ENCODE measurements around the gene UBB. TPM values are rescaled to one million over a fixed set of nuclear protein-coding genes. Genes with fewer than 3 reads are reported as not detected.

UBB gene
- total RNA-seq, 1 donor from 2014 or later, result 1,207 TPM

DNA sequence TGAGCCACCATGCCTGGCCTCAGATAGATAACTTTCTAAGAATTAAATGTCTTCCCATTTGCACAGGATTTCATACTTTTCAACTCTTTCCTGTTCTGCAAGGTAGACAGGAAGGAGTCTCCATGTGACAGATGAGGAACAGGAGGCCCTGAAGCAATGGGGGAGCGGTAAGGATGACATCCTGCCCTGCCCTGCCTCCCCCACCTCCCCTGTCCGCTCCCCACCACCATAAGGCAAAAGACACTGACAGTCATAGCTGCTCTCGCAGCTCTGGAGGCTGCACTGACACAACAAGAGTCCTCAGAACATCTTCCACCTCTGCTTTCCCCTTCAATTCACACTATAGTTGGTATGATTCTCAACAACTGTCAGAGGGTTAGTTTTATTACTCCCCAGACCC lies 37.3 kb upstream of the UBB start:
- TF ChIP-seq, protein P1, sequence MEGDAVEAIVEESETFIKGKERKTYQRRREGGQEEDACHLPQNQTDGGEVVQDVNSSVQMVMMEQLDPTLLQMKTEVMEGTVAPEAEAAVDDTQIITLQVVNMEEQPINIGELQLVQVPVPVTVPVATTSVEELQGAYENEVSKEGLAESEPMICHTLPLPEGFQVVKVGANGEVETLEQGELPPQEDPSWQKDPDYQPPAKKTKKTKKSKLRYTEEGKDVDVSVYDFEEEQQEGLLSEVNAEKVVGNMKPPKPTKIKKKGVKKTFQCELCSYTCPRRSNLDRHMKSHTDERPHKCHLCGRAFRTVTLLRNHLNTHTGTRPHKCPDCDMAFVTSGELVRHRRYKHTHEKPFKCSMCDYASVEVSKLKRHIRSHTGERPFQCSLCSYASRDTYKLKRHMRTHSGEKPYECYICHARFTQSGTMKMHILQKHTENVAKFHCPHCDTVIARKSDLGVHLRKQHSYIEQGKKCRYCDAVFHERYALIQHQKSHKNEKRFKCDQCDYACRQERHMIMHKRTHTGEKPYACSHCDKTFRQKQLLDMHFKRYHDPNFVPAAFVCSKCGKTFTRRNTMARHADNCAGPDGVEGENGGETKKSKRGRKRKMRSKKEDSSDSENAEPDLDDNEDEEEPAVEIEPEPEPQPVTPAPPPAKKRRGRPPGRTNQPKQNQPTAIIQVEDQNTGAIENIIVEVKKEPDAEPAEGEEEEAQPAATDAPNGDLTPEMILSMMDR (IDR thresholded peaks at IDR 0.05), result no peak
- H3K27ac Mint-ChIP-seq (ENCODE audit: unreplicated experiment), result no peak overlapping the region
- peaks cover 10% of the 10 kb centered on the region for H3K36me3 Mint-ChIP-seq (ENCODE audit: unreplicated experiment)
- no peak for DNase-seq (ENCODE audit: extremely low spot score, unreplicated experiment)
- H3K27me3 Mint-ChIP-seq (ENCODE audit: unreplicated experiment), result no peaks in the 10 kb centered on the region
- H3K4me1 Mint-ChIP-seq (ENCODE audit: unreplicated experiment), result no peaks in the 10 kb centered on the region
- no peak overlapping the region for H3K4me3 Mint-ChIP-seq (ENCODE audit: unreplicated experiment)
- no peaks in the 10 kb centered on the region for H3K9me3 Mint-ChIP-seq (ENCODE audit: unreplicated experiment)

DNA sequence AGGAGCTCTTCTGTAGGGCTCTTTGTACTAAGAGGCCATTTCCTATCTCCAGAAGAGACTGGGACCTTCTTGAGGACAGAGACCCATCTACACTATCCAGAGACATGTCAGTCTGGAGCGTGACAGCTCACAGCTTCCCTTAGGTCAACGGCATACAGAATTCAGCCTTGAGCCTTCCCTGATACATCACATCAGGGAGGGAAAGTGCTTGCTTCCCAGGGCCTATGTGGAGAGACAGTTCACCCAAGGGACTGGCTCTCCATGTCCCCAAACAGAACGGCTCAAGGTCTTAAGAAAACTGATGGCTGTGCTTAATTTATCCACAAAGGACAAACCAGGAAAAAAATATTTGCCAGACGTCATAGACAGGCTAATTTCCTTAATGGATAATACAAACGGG lies 35.3 kb upstream of the UBB start:
- TF ChIP-seq, protein P1 (IDR thresholded peaks at IDR 0.05), result no peak
- Mint-ChIP-seq H3K36me3 (ENCODE audit: unreplicated experiment) (peaks cover 13% of the 10 kb centered on the region), H3K27me3 (ENCODE audit: unreplicated experiment) (no peaks in the 10 kb centered on the region), H3K4me3 (ENCODE audit: unreplicated experiment) (no peak overlapping the region), H3K4me1 (ENCODE audit: unreplicated experiment) (no peaks in the 10 kb centered on the region), H3K27ac (ENCODE audit: unreplicated experiment) (no peak overlapping the region), H3K9me3 (ENCODE audit: unreplicated experiment) (no peaks in the 10 kb centered on the region)
- no peak for DNase-seq (ENCODE audit: extremely low spot score, unreplicated experiment)

- H3K36me3 Mint-ChIP-seq (ENCODE audit: unreplicated experiment), result peaks cover 13% of the 10 kb centered on the region
- H3K4me3 Mint-ChIP-seq (ENCODE audit: unreplicated experiment), result no peak overlapping the region
These were observed 34.1 kb upstream of the UBB start for GRCh38 chr17:16346721-16347271.

DNA sequence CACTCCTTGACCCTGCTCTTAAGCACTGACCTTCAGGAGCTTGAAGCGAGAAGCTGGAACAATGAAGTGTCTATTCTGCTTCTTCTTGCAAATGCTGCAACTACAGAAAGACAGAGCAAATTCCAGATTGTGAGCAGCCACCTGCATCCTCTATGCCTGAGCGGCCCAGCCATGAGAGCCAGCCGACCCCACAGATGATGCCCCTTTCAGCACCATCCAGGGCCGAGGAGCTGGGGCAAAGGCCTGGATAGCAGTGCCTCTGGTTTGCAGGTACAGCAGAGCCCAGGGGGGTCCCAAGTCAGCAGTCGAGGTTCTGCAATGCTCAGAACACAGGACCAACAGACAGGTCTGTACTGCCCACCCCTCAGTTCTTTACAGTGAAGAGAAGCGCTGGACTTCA lies 32.3 kb upstream of the UBB start:
- Mint-ChIP-seq H3K4me1 (ENCODE audit: unreplicated experiment) (peaks cover 16% of the 10 kb centered on the region), H3K4me3 (ENCODE audit: unreplicated experiment) (no peak overlapping the region), H3K36me3 (ENCODE audit: unreplicated experiment) (peaks cover 11% of the 10 kb centered on the region), H3K27ac (ENCODE audit: unreplicated experiment) (no peak overlapping the region), H3K27me3 (ENCODE audit: unreplicated experiment) (no peaks in the 10 kb centered on the region), H3K9me3 (ENCODE audit: unreplicated experiment) (no peaks in the 10 kb centered on the region)
- DNase-seq (ENCODE audit: extremely low spot score, unreplicated experiment), result no peak
- TF ChIP-seq, protein P1 (IDR thresholded peaks at IDR 0.05), result no peak

More at GRCh38 chr17:16346721-16347271, 34.1 kb upstream of the UBB start:
- Mint-ChIP-seq H3K27me3 (ENCODE audit: unreplicated experiment) (no peaks in the 10 kb centered on the region), H3K9me3 (ENCODE audit: unreplicated experiment) (no peaks in the 10 kb centered on the region), H3K4me1 (ENCODE audit: unreplicated experiment) (peaks cover 6% of the 10 kb centered on the region), H3K27ac (ENCODE audit: unreplicated experiment) (no peak overlapping the region)
- TF ChIP-seq, protein P1 (IDR thresholded peaks at IDR 0.05), result no peak
- no peak for DNase-seq (ENCODE audit: extremely low spot score, unreplicated experiment)

DNA sequence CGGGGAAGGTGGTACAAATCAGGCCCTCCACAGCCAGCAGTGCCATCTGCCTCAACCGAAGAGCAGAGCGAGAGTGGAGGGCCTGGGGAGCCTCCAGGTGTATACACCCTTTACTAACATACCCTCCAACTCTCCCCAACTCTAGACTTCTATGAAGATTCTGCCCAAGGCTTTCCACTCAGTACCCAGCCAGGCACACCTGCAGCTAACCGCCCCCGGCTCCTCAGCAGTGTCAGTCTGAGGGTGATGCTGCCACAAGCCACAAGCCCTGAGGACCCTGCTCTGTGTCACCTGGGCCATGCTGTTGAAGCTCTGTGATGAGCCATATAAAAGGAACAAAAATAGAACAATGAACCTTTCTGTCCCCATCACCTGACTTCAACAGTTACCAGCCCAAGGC lies 31.5 kb upstream of the UBB start:
- TF ChIP-seq, protein P1 (IDR thresholded peaks at IDR 0.05), result no peak
- DNase-seq (ENCODE audit: extremely low spot score, unreplicated experiment), result no peak
- peaks cover 18% of the 10 kb centered on the region for H3K4me1 Mint-ChIP-seq (ENCODE audit: unreplicated experiment)
- no peak overlapping the region for H3K4me3 Mint-ChIP-seq (ENCODE audit: unreplicated experiment)
- no peaks in the 10 kb centered on the region for H3K9me3 Mint-ChIP-seq (ENCODE audit: unreplicated experiment)
- peaks cover 5% of the 10 kb centered on the region for H3K36me3 Mint-ChIP-seq (ENCODE audit: unreplicated experiment)
- no peak overlapping the region for H3K27ac Mint-ChIP-seq (ENCODE audit: unreplicated experiment)
- no peaks in the 10 kb centered on the region for H3K27me3 Mint-ChIP-seq (ENCODE audit: unreplicated experiment)

All from osteocyte (in vitro differentiated cells).